Astrocyte (in vitro differentiated cells and primary cell): ENCODE results near the gene PXDN.

Experiments
- EZH2 ChIP-seq: IDR thresholded peaks from 2 replicates; pipeline ENCODE4 v1.6.1; 2012; ENCODE audit warnings: mild to moderate bottlenecking, low read length, inconsistent platforms; ENCODE audit not compliant: insufficient read depth
- TF ChIP-seq, protein P1 (sequence below): IDR thresholded peaks from 2 replicates; pipeline ENCODE4 v1.5.1; 2011; ENCODE audit warnings: low read depth, mild to moderate bottlenecking, inconsistent platforms, low read length, moderate library complexity; ENCODE audit not compliant: insufficient read depth

DNA sequence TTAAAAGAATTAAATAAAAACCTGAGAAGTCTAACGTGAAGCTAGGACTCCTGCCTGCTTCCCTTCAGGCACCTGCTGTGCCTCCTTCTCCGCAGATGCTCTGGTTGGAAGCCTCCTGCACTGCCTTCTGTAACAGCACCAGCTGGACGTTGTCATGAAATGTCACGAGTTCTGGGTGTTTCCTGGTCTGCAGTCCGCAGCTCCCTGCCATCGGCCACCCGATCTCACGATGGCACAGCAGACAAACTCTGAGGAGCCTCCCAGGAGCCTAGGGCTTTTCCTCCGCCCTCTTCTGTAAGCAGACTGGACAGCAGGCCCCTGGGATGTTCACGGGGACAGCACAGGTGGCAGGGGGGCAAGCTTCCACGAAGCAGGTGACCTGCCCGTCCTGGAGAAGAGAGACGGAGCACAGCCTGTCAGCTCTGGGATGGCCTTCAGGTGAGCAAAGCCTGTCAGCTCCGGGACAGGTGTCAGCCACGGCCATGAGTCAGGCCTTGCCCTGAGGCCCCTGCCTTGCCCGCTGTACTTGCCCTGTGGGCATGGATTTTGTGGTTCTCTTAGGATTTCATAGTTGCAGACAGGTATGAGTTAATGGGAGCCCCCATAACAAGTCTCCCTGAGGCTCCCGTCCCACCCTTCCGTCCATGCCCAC, 110.3 kb downstream of the PXDN start:
- TF ChIP-seq, protein P1, sequence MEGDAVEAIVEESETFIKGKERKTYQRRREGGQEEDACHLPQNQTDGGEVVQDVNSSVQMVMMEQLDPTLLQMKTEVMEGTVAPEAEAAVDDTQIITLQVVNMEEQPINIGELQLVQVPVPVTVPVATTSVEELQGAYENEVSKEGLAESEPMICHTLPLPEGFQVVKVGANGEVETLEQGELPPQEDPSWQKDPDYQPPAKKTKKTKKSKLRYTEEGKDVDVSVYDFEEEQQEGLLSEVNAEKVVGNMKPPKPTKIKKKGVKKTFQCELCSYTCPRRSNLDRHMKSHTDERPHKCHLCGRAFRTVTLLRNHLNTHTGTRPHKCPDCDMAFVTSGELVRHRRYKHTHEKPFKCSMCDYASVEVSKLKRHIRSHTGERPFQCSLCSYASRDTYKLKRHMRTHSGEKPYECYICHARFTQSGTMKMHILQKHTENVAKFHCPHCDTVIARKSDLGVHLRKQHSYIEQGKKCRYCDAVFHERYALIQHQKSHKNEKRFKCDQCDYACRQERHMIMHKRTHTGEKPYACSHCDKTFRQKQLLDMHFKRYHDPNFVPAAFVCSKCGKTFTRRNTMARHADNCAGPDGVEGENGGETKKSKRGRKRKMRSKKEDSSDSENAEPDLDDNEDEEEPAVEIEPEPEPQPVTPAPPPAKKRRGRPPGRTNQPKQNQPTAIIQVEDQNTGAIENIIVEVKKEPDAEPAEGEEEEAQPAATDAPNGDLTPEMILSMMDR = no peak
- TF ChIP-seq EZH2 = no peak
